Calu3 (cell line): ENCODE data around the gene LMF2. TPM values are rescaled to one million over a fixed set of nuclear protein-coding genes. Genes with fewer than 3 reads are reported as not detected.

Experiments
- BruUV-seq: library from RNA; stranded (reverse); fragments of 400-500 nt; replicated peaks from 2 replicates; lab custom pipeline; 2021; lab: Mats Ljungman, UMichigan
- CTCF ChIA-PET: fragments of 300-600 bp; sonication (Branson Sonifier 250); formaldehyde crosslinking; loops from one replicate; lab custom pipeline; 2022; ENCODE audit warnings: antibody characterized with exemption; lab: Charles Lee
- DNase-seq: peaks from one replicate; pipeline ENCODE4 v3.0.0; 2022
- H3K27ac Mint-ChIP-seq: one replicate; pipeline ENCODE4 v1.8.0; 2022; ENCODE audit warnings: mixed read lengths; ENCODE audit not compliant: unreplicated experiment
- H3K27me3 Mint-ChIP-seq: one replicate; pipeline ENCODE4 v1.8.0; 2022; ENCODE audit warnings: mixed read lengths; ENCODE audit not compliant: unreplicated experiment
- H3K36me3 Mint-ChIP-seq: one replicate; pipeline ENCODE4 v1.8.0; 2022; ENCODE audit warnings: mild to moderate bottlenecking, moderate library complexity, mixed read lengths; ENCODE audit not compliant: insufficient read depth, unreplicated experiment
- H3K4me1 Mint-ChIP-seq: one replicate; pipeline ENCODE4 v1.8.0; 2022; ENCODE audit warnings: mild to moderate bottlenecking, low read depth, mixed read lengths; ENCODE audit not compliant: unreplicated experiment
- H3K4me3 Mint-ChIP-seq: one replicate; pipeline ENCODE4 v1.8.0; 2022; ENCODE audit warnings: mild to moderate bottlenecking, low read depth, moderate library complexity, mixed read lengths; ENCODE audit not compliant: unreplicated experiment
- H3K9me3 Mint-ChIP-seq: one replicate; pipeline ENCODE4 v1.8.0; 2022; ENCODE audit warnings: low read depth, mixed read lengths; ENCODE audit not compliant: unreplicated experiment
- intact Hi-C: fragments of 100-400 bp; cut with micrococcal nuclease; formaldehyde crosslinking; loops from one replicate; pipeline ENCODE4 v1.10.0; 2022; ENCODE audit not compliant: unreplicated experiment
- total RNA-seq: library from RNA; stranded (reverse); gene quantifications from 2 replicates; pipeline ENCODE4 v1.2.3, GENCODE V29; 2022
- TF ChIP-seq, protein P1 (sequence below): fragments of 200-600 bp; IDR thresholded peaks from one replicate; pipeline ENCODE4 v1.8.0; 2022; ENCODE audit warnings: antibody characterized with exemption; ENCODE audit not compliant: unreplicated experiment

The LMF2 gene
- total RNA-seq, 1 experiment from 2014 or later, result 85.2 TPM

DNA sequence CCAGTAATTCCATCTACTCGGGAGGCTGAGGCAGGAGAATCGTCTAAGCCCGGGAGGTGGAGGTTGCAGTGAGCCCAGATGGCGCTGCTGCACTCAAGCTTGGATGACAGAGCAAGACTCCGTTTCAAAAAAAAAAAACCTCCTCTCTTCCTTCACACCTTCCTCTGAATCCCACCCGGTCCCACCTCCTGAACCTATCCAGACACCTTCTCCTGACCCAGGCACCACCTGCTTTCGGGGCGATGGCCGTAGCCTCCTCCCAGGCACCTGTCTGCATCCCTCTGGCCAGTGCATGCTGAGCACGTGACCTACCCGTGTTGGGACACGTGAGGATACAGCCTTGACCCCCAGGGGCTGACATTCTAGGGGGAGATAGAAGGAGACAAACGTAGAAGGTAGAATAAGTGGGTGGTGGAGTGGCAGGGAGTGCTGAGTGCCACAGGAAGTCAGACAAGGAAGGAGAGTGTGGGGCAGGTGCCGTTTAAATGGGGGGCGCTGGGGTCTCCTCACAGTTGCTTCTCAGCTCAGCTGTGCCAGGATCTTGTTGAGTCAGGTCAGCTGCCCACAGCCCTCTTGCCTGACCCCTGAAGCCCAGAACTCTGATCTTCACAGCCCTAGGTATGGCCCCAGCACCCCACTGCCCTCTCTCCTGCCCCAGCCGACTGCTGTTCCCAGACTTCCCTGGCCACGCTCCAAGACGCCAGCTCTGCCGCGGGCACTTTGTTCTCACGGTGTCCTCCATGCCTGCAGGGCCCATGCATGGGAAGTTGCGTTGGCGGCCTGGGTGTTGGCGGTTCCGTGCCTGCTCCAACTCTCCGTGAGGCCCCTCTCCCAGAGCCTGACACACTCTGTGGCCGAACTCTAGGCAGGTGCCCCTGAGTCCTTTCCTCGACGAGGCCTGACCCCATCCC, 22.0 kb downstream of the LMF2 start:
- no peaks in the 10 kb centered on the region for H3K27me3 Mint-ChIP-seq
- TSS peak; percentile 28 for BruUV-seq

DNA sequence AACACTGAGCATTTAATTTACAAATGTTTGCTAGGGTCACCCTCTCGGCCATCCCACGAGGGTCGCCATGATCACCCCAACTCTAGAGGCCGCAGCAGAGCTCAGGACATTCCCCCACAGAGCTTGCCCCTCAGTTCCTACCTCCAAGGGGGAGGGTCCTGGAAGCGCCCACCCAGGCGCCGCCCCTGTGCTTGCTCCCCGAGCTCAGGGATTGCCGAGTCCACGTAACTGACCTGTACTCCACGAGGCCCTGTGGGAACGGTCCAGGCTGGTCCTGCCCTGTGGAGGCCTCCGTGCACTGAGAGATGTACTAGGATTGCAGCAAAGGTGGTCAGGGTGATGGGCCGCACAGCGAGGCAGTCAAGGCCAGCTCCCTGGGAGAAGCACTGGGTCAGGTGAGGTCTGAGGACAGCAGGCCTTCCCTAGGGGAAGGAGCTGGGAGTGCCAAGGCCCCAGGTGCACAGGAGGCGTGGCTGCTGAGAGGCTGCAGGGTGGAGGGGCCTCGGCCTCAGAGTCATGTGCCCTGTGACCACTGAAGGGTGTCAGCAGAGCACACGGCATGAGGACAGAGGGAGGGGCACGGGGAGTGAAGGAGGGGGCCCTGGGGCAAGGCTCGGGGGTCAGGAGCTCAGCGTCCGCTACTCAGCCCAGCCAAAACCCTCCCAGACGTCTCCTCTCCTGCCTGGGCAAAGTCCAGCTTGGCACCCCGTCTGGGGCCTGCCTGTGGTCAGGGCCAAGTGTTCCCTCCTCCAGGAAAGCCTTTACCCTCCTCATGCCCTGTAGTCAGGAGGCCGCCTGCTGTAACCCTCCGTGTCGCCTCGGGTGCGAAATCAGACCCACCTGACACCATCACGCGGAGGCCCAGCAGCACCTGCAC, 23.3 kb downstream of the LMF2 start:
- peaks cover 62% of the 10 kb centered on the region for H3K36me3 Mint-ChIP-seq
- DNase-seq, result peak; percentile 58
- no TSS peak for BruUV-seq
- CTCF ChIA-PET, result interaction anchor here (0.6 to 1.6 kb wide), 4 partner anchors 14 to 56 kb away, joined by 3 to 5 read pairs (median 4); partner anchors contain the start of gene SCO2
- peaks cover 38% of the 10 kb centered on the region for H3K4me1 Mint-ChIP-seq
- H3K4me3 Mint-ChIP-seq, result peak overlapping the region; percentile 30
- H3K27ac Mint-ChIP-seq, result peak overlapping the region; percentile 70
- H3K9me3 Mint-ChIP-seq, result no peaks in the 10 kb centered on the region
- TF ChIP-seq, protein P1, sequence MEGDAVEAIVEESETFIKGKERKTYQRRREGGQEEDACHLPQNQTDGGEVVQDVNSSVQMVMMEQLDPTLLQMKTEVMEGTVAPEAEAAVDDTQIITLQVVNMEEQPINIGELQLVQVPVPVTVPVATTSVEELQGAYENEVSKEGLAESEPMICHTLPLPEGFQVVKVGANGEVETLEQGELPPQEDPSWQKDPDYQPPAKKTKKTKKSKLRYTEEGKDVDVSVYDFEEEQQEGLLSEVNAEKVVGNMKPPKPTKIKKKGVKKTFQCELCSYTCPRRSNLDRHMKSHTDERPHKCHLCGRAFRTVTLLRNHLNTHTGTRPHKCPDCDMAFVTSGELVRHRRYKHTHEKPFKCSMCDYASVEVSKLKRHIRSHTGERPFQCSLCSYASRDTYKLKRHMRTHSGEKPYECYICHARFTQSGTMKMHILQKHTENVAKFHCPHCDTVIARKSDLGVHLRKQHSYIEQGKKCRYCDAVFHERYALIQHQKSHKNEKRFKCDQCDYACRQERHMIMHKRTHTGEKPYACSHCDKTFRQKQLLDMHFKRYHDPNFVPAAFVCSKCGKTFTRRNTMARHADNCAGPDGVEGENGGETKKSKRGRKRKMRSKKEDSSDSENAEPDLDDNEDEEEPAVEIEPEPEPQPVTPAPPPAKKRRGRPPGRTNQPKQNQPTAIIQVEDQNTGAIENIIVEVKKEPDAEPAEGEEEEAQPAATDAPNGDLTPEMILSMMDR, result no peak
- H3K27me3 Mint-ChIP-seq, result peaks cover 12% of the 10 kb centered on the region
- intact Hi-C loops, result no loop called here

More for the DNA sequence above, 22.0 kb downstream of the LMF2 start:
- peaks cover 58% of the 10 kb centered on the region for H3K36me3 Mint-ChIP-seq
- intact Hi-C loops, result no loop called here
- CTCF ChIA-PET, result interaction anchor here (0.6 to 1.5 kb wide), 3 partner anchors 13 to 40 kb away, joined by 3 to 4 read pairs (median 3); partner anchors contain the start of gene SCO2
- TF ChIP-seq, protein P1, result no peak
- H3K4me1 Mint-ChIP-seq, result peaks cover 38% of the 10 kb centered on the region
- peak; percentile 69 for DNase-seq
- H3K4me3 Mint-ChIP-seq, result peak overlapping the region; percentile 24
- H3K27ac Mint-ChIP-seq, result peak overlapping the region; percentile 85
- no peaks in the 10 kb centered on the region for H3K9me3 Mint-ChIP-seq

DNA sequence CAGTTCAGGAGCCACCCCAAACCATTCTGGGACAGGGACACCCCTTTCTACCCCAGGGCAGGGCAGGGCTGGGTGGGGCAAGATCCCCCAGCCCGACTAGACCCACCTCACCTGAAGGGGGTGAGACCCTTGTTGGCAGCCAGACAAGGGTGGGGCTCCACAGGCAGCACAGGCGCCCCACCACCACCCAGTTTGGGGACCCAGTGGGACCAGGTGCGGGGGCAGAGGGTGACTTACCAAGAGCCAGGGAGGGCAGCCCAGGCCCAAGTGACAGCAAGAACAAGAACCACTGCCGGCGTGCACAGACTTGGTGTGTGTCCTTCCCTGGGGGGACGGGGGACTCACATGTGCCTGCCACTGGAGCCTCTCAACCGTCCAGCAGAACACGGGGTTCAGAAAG, 23.9 kb downstream of the LMF2 start:
- H3K27ac Mint-ChIP-seq, result no peak overlapping the region
- CTCF ChIA-PET, result interaction anchor here (0.7 to 1.6 kb wide), 3 partner anchors 13 to 52 kb away, joined by 3 to 5 read pairs (median 4); partner anchors contain the start of gene SCO2
- peak overlapping the region; percentile 82 for H3K4me3 Mint-ChIP-seq
- H3K9me3 Mint-ChIP-seq, result no peaks in the 10 kb centered on the region
- no TSS peak for BruUV-seq
- TF ChIP-seq, protein P1, result no peak
- intact Hi-C loops, result no loop called here
- H3K36me3 Mint-ChIP-seq, result peaks cover 62% of the 10 kb centered on the region
- peaks cover 15% of the 10 kb centered on the region for H3K27me3 Mint-ChIP-seq
- no peak for DNase-seq
- peaks cover 38% of the 10 kb centered on the region for H3K4me1 Mint-ChIP-seq

DNA sequence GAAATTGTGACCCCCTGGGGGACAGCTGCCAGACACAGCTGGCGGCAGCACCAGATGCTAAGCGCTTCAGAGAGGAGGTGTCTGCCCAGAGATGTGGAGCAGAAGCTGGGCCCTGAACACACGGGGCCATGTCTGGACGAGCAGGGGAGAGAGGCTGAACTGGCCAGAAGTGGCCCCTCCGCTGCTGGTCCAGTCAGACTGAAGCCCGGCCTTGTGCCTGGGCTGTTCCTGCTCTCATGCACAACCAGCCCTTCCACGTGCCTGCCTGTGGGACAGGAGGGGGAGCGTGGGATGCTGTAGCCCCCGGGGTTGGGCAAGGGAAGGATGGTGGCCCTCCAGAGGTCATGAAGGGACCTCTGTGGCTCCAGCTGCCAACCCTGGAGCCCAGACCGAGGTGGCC, 24.4 kb downstream of the LMF2 start:
- Mint-ChIP-seq H3K4me3 (peak overlapping the region; percentile 82), H3K4me1 (peaks cover 38% of the 10 kb centered on the region), H3K36me3 (peaks cover 62% of the 10 kb centered on the region), H3K9me3 (no peaks in the 10 kb centered on the region), H3K27ac (no peak overlapping the region), H3K27me3 (peaks cover 15% of the 10 kb centered on the region)
- intact Hi-C loops, result no loop called here
- TF ChIP-seq, protein P1, result no peak
- BruUV-seq, result no TSS peak
- DNase-seq, result no peak
- CTCF ChIA-PET, result interaction anchor here (0.7 kb wide), 1 partner anchor 53 kb away, joined by 3 read pairs; no protein-coding TSS in a partner anchor
